ENCODE measurements around the gene HNRNPUL1. TPM values are rescaled to one million over a fixed set of nuclear protein-coding genes. Genes with fewer than 3 reads are reported as not detected.

HNRNPUL1 gene
- total and polyA plus RNA-seq, 9 of the 15 experiments (the other 6 are each of a cell fraction or from before 2014, with no cell fraction given): 7.3 to 211 (median 85.0) TPM

DNA sequence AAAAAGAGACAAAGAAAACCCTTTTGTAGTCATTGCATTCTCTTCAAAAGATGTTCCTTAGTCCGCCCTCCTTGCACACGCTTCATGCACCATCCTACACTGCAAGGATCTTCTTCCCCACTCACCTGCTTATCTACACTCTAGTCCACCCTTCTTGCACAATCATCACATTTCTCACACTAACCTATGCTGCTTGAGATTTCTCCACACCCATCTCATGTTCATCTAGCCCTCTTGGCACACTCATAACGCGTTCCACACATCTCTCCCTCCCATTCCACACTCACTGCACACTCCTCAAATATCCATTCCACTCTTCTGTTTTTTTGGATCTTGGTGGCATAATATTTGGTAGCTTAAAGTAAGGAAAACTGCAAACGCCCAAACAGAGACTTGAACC is 22.3 kb upstream of the HNRNPUL1 start (continued):
- TF ChIP-seq ZNF316 (IDR thresholded peaks at IDR 0.05) (peak; percentile 62), CEBPB (tag; IDR thresholded peaks at IDR 0.05) (peak; percentile 71)

DNA sequence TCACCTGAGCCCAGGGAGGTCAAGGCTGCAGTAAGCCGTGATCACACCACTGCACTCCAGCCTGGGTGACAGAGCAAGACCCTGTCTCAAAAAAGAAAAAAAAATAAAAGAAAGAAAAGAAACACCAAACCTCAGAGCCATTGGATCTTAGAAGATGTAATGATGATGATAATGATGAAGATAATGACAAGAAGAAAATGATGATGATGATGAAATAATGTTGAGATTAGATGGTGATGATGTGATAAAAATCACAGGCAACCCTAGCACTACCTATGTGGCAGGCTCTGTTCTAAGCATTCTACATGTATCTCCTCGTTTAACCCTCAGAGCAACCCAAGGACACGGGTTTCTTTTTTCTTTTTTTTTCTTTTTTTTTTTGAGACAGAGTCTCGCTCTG is 20.1 kb upstream of the HNRNPUL1 start:
- CTCF ChIA-PET (ENCODE audit: low intra/inter-chr PET ratio): no interaction called here
- no peaks in the 10 kb centered on the region for H4K20me1 ChIP-seq (replicated peaks; ENCODE audit: control insufficient read depth, insufficient read depth, low read length)

More for the DNA sequence above, 20.1 kb upstream of the HNRNPUL1 start:
- in situ Hi-C loops (cut with MboI): no loop called here
- H3K27me3 ChIP-seq (ENCODE audit: control insufficient read depth in 2 of 2, insufficient read depth in 2 of 2, low read length in 2 of 2): peaks cover 5 to 19% of the 10 kb centered on the region in 2 experiments; a peak in 3 of 5 replicates
- H3K9me3 ChIP-seq (replicated peaks; ENCODE audit: control insufficient read depth, insufficient read depth, low read depth, low read length): 0 out of 2 replicates have a peak, but pooled peaks cover 3% of the 10 kb centered on the region
- FAIRE-seq: no peak
- no peak overlapping the region for H3K4me3 ChIP-seq
- no peak for DNase-seq (ENCODE audit: extremely low read depth in 1 of 4, low spot score in 3 of 4)
- 33% methylated on average over 4 of the region's 4 CpGs for WGBS (ENCODE audit: insufficient coverage, low coverage, missing lambda C conversion rate)
- no peak overlapping the region for H2AFZ ChIP-seq (ENCODE audit: low read depth, low read length)
- H3K27ac ChIP-seq (ENCODE audit: extremely low read depth, low read depth, low read length): no peak overlapping the region
- BruUV-seq (replicated peaks): no TSS peak
- no peaks in the 10 kb centered on the region for H3K36me3 ChIP-seq (ENCODE audit: control insufficient read depth, insufficient read depth, low read length)
- POLR2A ChIA-PET: interaction anchor here (1.2 kb wide), 1 partner anchor 18 kb away, joined by 6 read pairs; no protein-coding TSS in a partner anchor
- TF ChIP-seq, protein P1, sequence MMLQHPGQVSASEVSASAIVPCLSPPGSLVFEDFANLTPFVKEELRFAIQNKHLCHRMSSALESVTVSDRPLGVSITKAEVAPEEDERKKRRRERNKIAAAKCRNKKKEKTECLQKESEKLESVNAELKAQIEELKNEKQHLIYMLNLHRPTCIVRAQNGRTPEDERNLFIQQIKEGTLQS (IDR thresholded peaks at IDR 0.05): peak; percentile 68
- TF ChIP-seq, protein P1 (CRISPR knock-in tag; conservative IDR thresholded peaks at IDR 0.05): no peak
- TF ChIP-seq, protein P2, sequence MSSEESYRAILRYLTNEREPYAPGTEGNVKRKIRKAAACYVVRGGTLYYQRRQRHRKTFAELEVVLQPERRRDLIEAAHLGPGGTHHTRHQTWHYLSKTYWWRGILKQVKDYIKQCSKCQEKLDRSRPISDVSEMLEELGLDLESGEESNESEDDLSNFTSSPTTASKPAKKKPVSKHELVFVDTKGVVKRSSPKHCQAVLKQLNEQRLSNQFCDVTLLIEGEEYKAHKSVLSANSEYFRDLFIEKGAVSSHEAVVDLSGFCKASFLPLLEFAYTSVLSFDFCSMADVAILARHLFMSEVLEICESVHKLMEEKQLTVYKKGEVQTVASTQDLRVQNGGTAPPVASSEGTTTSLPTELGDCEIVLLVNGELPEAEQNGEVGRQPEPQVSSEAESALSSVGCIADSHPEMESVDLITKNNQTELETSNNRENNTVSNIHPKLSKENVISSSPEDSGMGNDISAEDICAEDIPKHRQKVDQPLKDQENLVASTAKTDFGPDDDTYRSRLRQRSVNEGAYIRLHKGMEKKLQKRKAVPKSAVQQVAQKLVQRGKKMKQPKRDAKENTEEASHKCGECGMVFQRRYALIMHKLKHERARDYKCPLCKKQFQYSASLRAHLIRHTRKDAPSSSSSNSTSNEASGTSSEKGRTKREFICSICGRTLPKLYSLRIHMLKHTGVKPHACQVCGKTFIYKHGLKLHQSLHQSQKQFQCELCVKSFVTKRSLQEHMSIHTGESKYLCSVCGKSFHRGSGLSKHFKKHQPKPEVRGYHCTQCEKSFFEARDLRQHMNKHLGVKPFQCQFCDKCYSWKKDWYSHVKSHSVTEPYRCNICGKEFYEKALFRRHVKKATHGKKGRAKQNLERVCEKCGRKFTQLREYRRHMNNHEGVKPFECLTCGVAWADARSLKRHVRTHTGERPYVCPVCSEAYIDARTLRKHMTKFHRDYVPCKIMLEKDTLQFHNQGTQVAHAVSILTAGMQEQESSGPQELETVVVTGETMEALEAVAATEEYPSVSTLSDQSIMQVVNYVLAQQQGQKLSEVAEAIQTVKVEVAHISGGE (CRISPR knock-in tag; IDR thresholded peaks at IDR 0.05): no peak
- TF ChIP-seq CEBPG (CRISPR knock-in tag; IDR thresholded peaks at IDR 0.05) (no peak), CEBPG (tag; conservative IDR thresholded peaks at IDR 0.05 in 1 of 2, IDR thresholded peaks at IDR 0.05 in 1 of 2) (peak in 1 of 2 experiments; percentile 37; a peak in 1 of 4 replicates)
- H3K9ac ChIP-seq (ENCODE audit: insufficient read depth in 1 of 2, low read depth in 2 of 2, low read length in 2 of 2): no peak overlapping the region
- no peak overlapping the region for H3K4me2 ChIP-seq (ENCODE audit: insufficient read depth, low read length)
- intact Hi-C loops (cut with micrococcal nuclease): no loop called here
- no peaks in the 10 kb centered on the region; a peak in 1 of 5 replicates for H3K4me1 ChIP-seq (replicated peaks in 1 of 2; ENCODE audit: control insufficient read depth in 2 of 2, insufficient read depth in 2 of 2, low read length in 2 of 2)
- ATAC-seq: no peak
- peaks cover 2% of the 10 kb centered on the region for H3K9me1 ChIP-seq (ENCODE audit: control insufficient read depth, insufficient read depth, low read length)
- H3K79me2 ChIP-seq (ENCODE audit: control insufficient read depth, insufficient read depth, low read length): no peaks in the 10 kb centered on the region

Data from K562 (cell line).